Activated T-helper 1 cell treated with Interleukin-2 at 50 U/mL for 16 hours (primary cell): ENCODE results near the gene PADI2.

Experiments
- DNase-seq: peaks from one replicate; pipeline ENCODE4 v3.0.0-alpha.2; 2020; ENCODE audit warnings: low read depth

PADI2 gene

DNA sequence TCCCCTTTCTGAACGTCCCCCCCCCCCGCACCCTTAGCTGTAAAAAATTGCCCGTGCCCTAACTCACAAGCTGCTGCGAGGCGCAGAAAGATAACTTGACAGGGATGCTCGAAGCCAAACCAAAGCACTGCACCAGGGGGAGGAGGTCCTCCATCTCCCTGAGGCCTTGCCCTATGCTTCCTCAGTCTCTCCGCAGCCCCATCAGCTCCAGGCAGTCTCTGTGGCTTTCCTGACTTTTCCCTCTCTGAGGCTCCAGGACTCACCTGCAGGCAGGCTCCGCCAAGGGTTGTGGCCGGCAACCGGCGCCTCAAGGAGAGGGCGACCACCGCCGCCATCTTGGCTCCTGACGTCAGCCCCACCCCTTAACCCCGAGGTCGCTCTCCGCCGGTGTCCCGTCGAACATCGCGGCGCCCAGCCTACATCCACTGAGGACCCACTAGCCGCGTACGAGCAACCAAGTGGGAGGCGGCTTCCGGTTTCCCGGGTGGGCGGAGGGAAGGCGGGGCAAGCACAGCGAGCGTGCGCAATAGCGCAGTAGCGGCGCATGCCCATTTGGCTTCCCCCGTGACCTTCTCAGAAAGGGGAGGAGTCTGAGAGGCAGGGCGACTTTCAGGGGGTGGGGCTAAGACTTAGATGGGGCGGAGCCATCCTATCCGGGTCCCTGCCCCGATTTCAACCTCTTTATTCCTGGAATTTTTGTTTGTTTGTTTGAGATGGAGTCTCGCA is 65.4 kb downstream of the PADI2 start, which contains the start of gene SDHB:
SDHB (minus strand) TSS at position 348 of the 726 bp plus-strand sequence; CDS start at position 335, 13 bp downstream.
- DNase-seq: peak; percentile 99

DNA sequence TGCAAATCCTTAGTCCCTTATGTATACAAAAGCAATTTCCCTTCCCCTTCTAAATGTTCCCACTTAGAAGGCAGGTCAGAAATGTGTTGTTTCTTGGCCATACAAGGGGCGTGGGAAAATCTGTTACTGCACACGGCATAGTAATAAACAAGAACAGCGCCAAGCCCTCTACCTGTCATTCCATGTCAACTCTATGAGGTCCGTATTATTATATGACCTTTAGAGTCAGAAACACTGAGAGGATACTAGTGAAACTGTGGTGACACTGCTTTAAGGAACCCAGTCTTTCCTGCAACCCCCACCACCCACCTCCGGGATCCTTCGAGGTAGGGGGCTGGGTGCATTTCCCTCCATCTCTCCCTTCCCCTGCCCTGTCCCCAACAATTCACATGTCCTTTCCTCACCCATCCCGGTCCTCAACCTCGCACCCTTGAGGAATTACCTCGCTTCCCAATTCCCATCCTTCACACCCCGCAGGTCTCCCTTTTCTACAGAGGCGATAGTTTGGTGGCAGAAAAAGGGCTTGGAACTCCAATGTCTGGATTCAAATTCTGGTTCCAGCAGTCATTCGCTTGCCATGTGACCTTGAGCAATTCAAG is 66.1 kb downstream of the PADI2 start:
- no peak for DNase-seq

DNA sequence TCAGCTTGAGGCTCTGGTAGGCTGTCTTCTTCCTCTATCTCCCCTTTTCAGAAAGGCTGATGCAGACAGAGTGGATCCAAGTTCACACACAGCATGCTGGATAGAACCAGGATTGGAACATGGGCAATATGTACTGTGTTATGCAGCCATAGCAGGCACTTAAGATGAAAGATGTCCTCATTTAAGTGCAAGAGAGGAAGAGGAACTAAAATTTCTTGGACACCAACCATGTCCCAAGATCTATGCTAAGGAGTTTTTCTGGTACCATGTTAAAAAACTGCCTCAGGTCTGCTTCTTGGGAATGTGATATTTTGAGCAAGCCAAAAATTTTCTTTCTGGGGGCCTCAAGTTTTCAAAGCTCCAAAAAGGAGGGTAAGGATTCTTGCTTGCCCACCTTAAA is 66.6 kb downstream of the PADI2 start:
- no peak for DNase-seq

DNA sequence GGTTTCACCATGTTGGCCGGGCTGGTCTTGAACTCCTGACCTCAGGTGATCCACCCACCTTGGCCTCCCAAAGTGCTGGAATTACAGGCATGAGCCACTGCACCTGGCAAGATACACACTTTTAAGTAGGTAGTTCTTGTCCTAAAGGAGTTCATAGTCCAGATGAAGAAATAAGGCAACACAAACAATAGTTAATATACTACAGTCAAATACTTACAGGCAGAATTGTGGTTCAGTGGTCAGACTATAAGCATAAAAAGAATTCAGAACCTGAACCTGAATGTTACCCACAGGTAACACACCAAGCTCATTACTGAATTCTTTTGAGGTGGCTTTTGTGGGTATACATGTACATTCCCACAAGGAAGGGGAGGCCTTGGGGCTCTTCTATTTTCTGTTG is 67.2 kb downstream of the PADI2 start:
- DNase-seq: no peak

DNA sequence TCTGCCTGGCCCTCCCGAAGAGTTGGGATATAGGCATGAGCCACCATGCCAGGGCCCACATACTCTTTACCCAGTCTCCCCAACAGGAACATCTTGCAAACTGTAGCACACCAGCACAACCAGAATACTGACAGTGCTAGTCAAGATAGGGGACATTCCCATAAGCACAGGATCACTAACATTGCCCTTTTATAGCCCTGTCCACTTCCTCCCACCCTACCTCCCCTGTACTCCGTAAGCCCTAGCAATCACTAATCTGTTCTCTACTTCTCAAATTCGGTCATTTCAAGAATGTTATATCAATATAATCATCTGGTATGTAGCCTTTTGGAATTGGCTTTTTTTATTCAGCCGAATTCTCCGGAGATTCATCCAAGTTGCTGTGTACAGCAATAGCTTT is 71.3 kb downstream of the PADI2 start:
- DNase-seq: no peak

DNA sequence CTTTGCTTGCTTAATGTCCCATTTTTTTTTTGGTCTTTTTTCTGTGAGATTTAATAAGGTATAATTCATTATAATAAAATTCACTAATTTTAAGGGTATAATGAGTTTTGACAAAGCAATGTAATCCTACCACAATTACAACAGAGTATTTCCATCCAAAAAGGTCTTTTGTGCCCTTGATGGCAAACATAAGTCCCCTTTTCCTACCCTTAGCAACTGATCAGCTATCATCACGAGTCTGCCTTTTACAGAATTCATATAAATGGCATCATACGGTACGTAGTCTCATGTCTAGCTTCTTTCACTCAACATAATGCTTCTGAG is 73.0 kb downstream of the PADI2 start:
- no peak for DNase-seq

DNA sequence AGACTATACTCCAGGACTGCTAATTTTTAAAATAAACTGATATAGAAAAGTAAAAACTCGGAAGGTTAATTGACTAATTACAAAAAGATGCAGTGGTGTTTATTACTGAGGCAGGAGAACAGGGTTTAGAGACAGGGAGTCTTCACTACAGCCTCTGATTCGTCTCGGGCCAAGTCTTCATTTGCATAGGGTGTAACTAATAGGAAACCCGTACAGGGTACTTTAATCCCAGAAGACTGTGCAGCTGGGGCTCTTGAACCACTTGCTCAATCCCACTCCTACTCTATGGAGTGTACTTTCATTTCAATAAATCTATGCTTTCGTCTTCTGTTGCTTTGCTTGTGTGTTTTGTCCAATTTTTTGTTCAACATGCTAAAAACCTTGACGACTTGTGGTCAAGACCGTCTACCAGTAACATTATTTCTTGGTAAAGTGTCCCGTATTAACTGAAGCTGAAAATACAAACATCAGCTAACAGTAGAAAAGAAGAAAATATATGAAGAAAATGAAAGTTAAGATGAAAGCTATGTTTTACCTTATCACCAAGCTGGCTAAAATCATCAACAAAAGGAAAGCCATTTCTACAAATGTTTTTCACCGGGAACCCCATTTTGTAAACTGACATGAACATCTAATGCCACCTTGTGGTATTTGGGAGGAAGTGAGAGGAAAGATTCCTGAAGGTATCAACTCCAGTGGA is 73.5 kb downstream of the PADI2 start:
- no peak for DNase-seq

DNA sequence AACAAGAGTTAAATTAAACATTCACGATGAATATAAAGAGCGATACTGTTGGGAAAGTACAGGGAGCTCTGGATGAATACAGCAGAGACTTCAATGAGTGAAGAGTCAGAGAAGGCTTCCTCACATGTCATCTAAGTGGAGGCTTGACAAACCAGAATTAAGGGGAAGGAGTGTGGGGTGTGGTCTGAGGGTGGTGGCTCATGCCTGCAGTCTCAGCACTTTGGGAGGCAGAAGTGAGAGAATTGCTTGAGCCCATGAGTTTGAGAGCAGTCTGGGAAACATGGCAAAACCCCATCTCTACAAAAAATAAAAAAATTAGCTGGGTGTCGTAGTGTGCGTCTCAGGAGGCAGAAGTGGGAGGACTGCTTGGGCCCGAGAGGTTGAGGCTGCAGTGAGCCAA is 74.1 kb downstream of the PADI2 start:
- DNase-seq: no peak

DNA sequence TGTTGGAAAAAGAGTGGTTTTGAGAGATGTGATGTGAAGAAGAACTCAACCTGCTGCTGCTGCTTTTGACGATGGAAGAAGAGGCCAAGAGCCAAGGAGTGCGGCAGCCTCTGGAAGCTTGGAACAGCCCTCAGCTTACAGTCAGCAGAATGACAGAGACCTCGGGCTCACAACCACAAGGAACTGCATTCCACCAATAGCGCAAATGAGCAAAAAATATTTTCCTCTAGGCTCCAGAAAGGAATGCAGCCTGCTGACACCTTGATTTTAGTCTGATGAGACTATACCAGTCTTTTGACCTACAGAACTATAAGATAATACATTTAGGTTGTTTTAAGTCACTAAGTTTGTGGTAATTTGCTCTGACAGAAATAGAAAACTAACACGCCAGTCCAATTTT is 75.6 kb downstream of the PADI2 start:
- DNase-seq: no peak

DNA sequence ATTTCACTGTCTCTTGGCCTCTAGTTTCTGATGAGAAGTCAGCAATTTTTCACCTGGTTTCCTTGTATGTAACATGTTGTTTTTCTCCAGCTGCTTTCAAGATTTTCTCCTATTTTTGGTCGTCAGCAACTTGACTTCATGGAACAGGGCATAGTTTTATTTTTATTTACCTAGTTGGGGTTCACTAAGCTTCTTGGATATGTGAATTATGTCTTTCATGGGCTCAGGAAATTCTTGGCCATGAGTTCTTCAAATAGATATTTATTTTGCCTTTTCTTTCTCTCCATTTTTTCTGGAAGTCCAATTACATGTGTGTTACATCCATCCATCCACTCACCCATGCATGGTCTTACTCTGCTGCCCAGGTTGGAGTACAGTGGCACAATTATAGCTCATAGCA is 79.1 kb downstream of the PADI2 start:
- DNase-seq: no peak

DNA sequence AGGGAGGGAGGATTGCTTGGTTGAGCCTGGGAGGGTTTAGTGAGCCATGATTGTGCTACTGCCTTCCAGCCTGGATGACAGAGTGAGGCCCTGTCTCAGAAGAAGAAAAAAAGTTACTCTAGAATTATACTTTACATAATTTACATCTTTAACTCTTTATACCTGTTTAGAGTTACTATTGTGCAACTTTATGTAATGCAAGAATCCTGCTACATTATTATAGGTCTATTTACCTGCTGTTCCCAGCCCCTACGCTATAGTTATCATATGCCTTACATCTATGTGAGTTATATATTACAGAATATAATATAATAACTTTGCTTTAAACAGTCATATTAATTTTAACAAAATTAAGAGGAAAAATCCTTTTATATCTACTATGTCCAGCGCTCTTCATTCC is 79.7 kb downstream of the PADI2 start:
- DNase-seq: no peak

DNA sequence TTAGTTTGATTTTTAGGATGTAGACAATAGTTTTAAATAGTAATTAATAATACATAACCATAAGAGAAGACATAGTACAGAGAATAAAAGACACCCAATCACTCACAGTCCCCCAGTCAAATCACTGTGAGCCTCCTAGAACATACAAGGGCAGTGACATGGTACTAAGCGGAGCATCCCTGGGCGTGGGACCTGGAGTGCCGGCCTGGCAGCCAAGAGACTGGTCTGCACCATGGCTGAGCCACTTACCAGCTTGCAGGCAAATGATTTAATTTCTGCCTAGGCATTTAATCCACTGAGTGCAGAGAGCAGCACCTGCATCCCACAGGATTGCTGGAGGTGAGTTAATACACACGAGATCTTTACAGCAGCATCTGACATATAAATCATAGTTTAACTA is 85.8 kb downstream of the PADI2 start:
- DNase-seq: no peak

DNA sequence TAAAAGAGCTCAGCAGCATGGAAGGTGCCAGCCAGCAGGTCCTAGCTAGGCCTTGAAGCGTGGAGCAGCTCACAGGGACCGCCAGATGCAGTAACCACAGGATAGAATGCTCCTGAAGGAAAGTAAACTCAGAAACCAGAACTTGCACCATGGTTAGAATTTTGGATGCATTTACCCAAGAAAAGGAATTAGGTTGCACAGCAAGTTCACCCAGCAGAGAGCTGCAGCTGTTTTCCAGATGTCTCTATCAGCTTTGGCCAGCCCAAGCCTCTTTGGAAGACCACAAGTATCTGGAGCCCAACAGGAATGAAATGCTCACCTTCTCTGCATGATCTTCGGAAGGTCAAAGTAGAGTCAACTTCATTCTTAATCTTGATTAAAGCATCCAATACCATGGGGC is 86.5 kb downstream of the PADI2 start:
- no peak for DNase-seq

DNA sequence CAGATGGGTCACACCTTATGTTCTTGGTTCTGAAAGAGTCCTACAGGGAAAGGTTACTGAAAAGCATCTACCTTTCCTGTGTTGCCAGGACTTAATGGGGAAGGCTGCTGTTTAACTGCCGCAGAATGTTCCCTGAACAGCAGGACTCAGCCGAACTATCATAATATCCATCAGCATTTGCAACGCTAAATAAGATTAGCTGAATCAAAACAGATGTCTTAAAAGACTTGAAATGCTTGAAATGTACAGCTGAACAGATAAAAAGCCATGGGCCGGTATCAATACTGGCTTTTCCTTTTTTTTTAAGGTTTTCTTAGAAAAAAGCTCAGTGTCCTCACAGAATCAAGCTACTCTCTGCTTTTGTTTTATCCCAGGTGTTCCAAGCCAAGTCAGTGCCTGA is 87.8 kb downstream of the PADI2 start:
- DNase-seq: no peak

DNA sequence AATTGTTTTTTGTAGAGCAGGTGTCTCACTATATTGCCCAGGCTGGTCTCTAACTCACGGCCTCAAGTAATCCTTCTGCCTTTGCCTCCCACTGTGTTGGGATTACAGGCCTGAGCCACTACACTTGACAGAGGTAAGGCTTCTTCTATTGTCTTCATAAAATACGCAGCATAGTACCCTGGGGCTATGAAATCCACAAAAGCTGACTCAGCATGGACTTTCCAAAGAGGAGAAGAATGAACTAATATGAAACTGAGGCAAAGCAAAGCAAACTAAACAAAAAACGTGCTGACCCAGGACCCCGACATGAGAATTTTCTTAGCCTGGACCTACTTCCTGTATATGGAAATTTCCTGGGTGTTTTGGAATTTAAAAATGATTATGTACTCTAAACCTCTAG is 89.0 kb downstream of the PADI2 start:
- DNase-seq: no peak

DNA sequence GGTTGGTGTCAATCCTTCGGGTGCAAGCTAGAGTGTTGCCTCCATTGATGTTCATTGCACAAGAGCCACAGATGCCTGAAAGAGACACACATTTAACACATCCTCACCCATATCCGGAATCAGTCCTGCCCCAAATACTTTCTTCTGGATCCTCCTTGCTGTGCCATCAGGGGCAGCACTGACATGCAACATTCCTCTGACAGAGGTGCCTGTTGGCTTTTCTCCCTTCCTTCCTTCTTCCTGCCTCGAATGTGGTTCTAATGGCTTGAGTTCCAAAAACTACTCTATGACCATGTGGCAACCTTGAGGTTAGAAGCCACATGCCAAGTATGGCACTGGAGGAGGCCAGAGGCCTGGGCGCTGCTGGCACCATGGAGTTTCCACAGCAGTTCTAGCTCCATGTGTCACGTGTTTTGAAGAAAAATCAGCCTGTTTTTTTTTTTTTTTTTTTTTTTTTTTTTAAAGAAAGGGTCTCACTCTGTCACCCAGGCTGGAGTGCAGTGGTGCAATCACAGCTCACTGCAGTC is 90.5 kb downstream of the PADI2 start:
- DNase-seq: no peak

DNA sequence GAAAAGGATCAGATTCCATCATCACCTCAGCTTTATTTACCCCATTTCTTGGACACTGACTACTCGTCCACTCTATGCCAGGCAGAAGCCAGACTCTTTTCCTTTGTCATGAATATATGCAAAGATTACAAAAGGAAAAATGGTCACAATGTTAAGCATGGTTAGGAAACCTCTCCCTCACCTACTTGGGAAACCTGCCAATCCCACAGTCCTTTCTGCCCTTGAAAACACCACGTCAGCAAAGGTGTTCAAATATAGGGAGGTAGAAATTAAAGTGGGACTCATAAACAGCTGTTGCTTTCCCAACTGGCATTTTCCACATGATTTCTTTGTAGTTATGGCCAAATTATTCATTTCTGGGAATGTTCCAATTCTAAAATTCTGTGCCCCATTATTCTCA is 91.4 kb downstream of the PADI2 start:
- DNase-seq: no peak

DNA sequence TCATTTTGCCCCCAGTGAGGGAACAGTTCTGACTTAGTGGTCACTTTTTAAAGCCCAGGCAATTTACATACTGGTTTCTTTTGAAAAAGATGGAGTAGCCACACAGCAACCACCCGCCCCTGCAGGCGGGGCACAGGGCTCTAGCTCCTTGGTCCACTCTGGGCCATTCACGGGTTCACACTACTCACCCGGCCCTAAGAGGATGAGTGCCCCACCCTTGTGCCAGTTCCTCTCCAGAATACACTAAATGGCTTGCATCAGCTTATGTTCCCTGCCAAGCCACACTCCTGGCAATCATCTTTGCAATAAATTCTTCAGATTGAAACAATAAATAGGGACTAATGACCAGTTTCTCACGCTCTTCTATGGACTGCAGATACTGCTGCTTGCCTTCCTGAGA is 91.8 kb downstream of the PADI2 start:
- no peak for DNase-seq

DNA sequence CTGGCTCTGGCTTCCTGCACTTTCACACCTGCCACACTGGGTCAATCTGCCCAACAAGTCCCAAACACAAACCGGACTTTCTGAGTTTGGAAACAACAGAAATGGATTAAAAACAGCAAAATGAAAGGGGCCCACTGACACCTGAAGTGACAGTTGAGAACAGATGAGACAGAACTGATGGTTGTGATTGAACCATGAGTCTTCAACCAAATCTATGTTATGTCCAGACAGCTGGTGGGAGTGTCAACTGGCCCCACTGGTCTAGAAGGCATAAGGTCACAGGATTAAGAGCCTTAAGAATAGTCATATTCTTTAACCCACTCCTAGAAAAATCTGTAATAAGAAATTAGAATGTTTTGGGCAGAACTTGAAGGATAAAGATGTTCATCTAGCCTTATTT is 94.5 kb downstream of the PADI2 start:
- DNase-seq: no peak

DNA sequence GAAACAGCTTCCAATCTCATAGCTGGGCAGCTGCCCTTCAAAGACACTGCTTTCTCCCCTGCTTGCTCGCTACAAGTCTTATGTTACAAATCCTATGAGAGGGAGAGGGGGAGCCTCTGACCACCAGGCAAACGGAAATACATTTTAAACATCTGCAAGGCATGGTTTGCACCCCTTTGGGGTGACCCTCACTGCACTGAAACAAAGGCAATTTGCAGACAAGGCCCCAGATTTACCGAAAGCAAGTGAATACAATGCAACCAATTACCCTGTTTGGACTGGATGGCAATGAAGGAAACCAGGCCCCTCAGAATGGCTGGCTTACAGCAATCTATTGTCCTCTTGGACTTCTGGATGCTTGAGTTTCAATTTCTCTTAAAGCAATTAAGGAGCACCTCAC is 95.7 kb downstream of the PADI2 start:
- DNase-seq: no peak

DNA sequence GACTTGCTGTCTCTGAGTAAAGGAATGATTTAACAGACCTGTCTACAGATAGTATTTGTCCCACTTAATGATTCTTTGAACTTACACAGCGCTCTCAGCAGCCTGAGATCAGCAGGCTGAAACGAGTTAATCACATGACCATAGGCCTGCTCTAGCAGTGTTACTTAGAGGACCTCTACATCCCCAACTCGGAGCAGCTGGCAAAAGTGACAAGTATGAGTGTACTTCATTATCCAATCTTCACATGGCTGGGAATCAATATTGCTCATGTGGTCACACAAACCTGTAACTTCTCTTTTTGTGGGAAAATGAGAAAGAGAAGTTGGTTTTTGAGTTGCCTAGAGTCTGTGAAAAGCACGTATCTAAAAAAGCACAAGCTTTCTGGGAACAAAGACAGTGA is 96.1 kb downstream of the PADI2 start:
- DNase-seq: no peak

DNA sequence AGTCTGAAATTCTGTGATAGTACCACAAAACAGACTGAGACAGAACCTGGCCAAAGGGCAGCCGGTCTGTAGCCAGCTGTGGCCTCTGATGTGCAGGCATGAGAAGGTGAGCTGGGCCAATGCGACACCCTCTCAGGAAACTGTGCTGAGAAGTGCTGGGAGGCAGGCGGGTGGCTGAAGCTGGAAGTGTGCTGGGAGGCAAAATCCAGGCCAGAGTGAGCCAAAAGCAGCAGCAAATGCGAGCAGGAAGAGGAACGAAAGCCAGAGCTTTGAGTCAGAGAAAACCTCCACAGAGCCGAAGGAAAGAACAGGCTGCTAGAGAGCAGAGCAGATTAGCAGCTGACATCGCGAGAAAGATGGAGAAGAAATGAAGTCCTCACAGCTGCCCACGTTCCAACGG is 97.4 kb downstream of the PADI2 start:
- no peak for DNase-seq

DNA sequence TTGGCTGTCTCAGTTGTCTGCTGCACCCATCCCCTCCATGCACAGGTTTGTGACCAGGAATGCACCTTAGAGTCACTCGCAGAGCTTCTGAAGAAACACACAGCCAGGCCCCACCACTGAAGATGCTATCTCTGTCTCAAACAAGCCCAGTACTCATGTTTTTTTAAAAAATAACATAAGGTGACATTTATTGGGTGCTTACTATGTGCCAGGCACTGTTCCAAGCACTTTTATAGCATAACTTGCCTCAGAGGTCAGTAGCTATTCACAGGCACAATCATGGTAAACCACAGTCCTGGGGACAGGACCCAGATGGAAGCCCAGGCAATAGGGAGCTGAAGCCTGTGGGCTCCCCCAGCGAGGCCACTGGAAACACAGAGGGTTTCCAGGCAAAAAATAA is 98.7 kb downstream of the PADI2 start:
- DNase-seq: no peak
